Natural killer cell (primary cell): ENCODE data around the gene FAAH2. TPM values are rescaled to one million over a fixed set of nuclear protein-coding genes. Genes with fewer than 3 reads are reported as not detected.

Source experiments
- ATAC-seq, 3 donors: fragments of 150-1000 bp in 2 of 3; fragments of 200-7000 bp in 1 of 3; cut with Tn5 transposase; 1 replicate in 1 of 3; 2 replicates in 2 of 3; pipeline ENCODE4 v1.10.0; 2021; ENCODE audit warnings: mild to moderate bottlenecking in 2 of 3, moderate library complexity in 2 of 3
- DNase-seq, 2 donors: peaks; one replicate each; pipeline versions ENCODE4 v3.0.0 to v3.0.0-alpha.2; 2013 to 2021; ENCODE audit warnings: mixed read lengths in 1 of 2
- H3K27ac ChIP-seq: one replicate; pipeline ENCODE4 v1.5.1; 2013; ENCODE audit warnings: mild to moderate bottlenecking, low read length
- H3K27me3 ChIP-seq: one replicate; pipeline ENCODE4 v1.6.1; 2013; ENCODE audit warnings: low read length; ENCODE audit not compliant: control insufficient read depth, insufficient read depth
- H3K36me3 ChIP-seq: one replicate; pipeline ENCODE4 v1.6.1; 2013; ENCODE audit warnings: low read length; ENCODE audit not compliant: control insufficient read depth, insufficient read depth
- H3K4me1 ChIP-seq: one replicate; pipeline ENCODE4 v1.6.1; 2013; ENCODE audit warnings: low read length; ENCODE audit not compliant: control insufficient read depth, insufficient read depth
- H3K4me3 ChIP-seq: one replicate; pipeline ENCODE4 v1.5.1; 2013; ENCODE audit warnings: low read length
- H3K9me3 ChIP-seq: one replicate; pipeline ENCODE4 v1.6.1; 2013; ENCODE audit warnings: low read length; ENCODE audit not compliant: control insufficient read depth, insufficient read depth
- H3K27ac Mint-ChIP-seq, 2 donors: one replicate each; pipeline ENCODE4 v1.8.0; 2022; ENCODE audit warnings: mild to moderate bottlenecking in 2 of 2, mixed read lengths in 2 of 2, moderate library complexity in 1 of 2
- H3K27me3 Mint-ChIP-seq, 2 donors: one replicate each; pipeline ENCODE4 v1.8.0; 2022; ENCODE audit warnings: low read depth in 2 of 2, mixed read lengths in 2 of 2
- H3K36me3 Mint-ChIP-seq: one replicate; pipeline ENCODE4 v1.8.0; 2022; ENCODE audit warnings: mixed read lengths
- H3K4me1 Mint-ChIP-seq, 2 donors: one replicate each; pipeline ENCODE4 v1.8.0; 2022; ENCODE audit warnings: mixed read lengths in 2 of 2
- H3K4me3 Mint-ChIP-seq: one replicate; pipeline ENCODE4 v1.8.0; 2022; ENCODE audit warnings: mild to moderate bottlenecking, moderate library complexity, mixed read lengths
- H3K9me3 Mint-ChIP-seq, 2 donors: one replicate each; pipeline ENCODE4 v1.8.0; 2022; ENCODE audit warnings: mixed read lengths in 2 of 2
- CTCF ChIP-seq: fragments of 200-600 bp; IDR thresholded peaks from one replicate; pipeline ENCODE4 v1.8.0; 2022; ENCODE audit warnings: antibody characterized with exemption
- WGBS: methylation state at CpG from one replicate; pipeline ENCODE4 v1.1.7; 2013; ENCODE audit warnings: missing lambda C conversion rate; ENCODE audit not compliant: insufficient coverage; 5-methylcytosine and 5-hydroxymethylcytosine counted together
- intact Hi-C: fragments of 100-400 bp; cut with micrococcal nuclease; formaldehyde crosslinking; loops from one replicate; pipeline ENCODE4 v1.14.2; 2022
- total RNA-seq, 4 donors: library from RNA; stranded (reverse); fragments of 120-200 nt in 1 of 4; gene quantifications; one replicate each; pipeline versions ENCODE4 v1.2.3 to v1.2.4, GENCODE V29; 2013 to 2022

FAAH2 gene
- total RNA-seq, 3 donors from 2014 or later (not counting 1 experiment from before 2014, with no cell fraction given), result 0.12 to 1.6 (median 1.2) TPM

- Mint-ChIP-seq H3K27me3 (peaks cover 0 to under 1% of the 10 kb centered on the region in 2 donors), H3K9me3 (peaks cover 2 to 7% of the 10 kb centered on the region in 2 donors), H3K4me3 (no peak overlapping the region), H3K36me3 (no peaks in the 10 kb centered on the region), H3K27ac (no peak overlapping the region), H3K4me1 (no peaks in the 10 kb centered on the region)
- DNase-seq, result no peak
- WGBS, result 79% methylated on average over 3 of the region's 3 CpGs
- Histone ChIP-seq H3K27me3 (no peaks in the 10 kb centered on the region), H3K4me1 (no peaks in the 10 kb centered on the region), H3K36me3 (no peaks in the 10 kb centered on the region), H3K27ac (no peak overlapping the region), H3K9me3 (no peaks in the 10 kb centered on the region), H3K4me3 (no peak overlapping the region)
- no peak for TF ChIP-seq CTCF
- no peak for ATAC-seq
- intact Hi-C loops, result no loop called here
These were observed 15.5 kb upstream of the FAAH2 start for GRCh38 chrX:57270980-57271379.

- H3K9me3 ChIP-seq, result no peaks in the 10 kb centered on the region
- 89% methylated on average over 3 of the region's 4 CpGs for WGBS
- H3K4me3 ChIP-seq, result no peak overlapping the region
- peaks cover 2 to 16% of the 10 kb centered on the region in 2 donors for H3K27me3 Mint-ChIP-seq
- peak in 1 of 2 donors; percentile 50 for DNase-seq
- no peaks in the 10 kb centered on the region for H3K27me3 ChIP-seq
- intact Hi-C loops, result no loop called here
- H3K27ac ChIP-seq, result no peak overlapping the region
- H3K36me3 ChIP-seq, result no peaks in the 10 kb centered on the region
- no peak for ATAC-seq
- H3K4me1 ChIP-seq, result no peaks in the 10 kb centered on the region
- TF ChIP-seq CTCF, result no peak
- no peak overlapping the region for H3K27ac Mint-ChIP-seq
- H3K4me1 Mint-ChIP-seq, result peaks cover 0 to 7% of the 10 kb centered on the region in 2 donors
- H3K4me3 Mint-ChIP-seq, result no peak overlapping the region
- H3K9me3 Mint-ChIP-seq, result no peaks in the 10 kb centered on the region
- no peaks in the 10 kb centered on the region for H3K36me3 Mint-ChIP-seq
These were observed 3.9 kb upstream of the FAAH2 start for GRCh38 chrX:57282568-57282967.

- Mint-ChIP-seq H3K9me3 (no peaks in the 10 kb centered on the region), H3K4me1 (peaks cover 0 to 7% of the 10 kb centered on the region in 2 donors), H3K27ac (no peak overlapping the region), H3K36me3 (no peaks in the 10 kb centered on the region), H3K4me3 (no peak overlapping the region), H3K27me3 (peaks cover 2 to 17% of the 10 kb centered on the region in 2 donors)
- Histone ChIP-seq H3K27ac (no peak overlapping the region), H3K4me1 (no peaks in the 10 kb centered on the region), H3K36me3 (no peaks in the 10 kb centered on the region), H3K27me3 (no peaks in the 10 kb centered on the region), H3K4me3 (no peak overlapping the region), H3K9me3 (no peaks in the 10 kb centered on the region)
- intact Hi-C loops, result no loop called here
- 82% methylated on average over 3 of the region's 3 CpGs for WGBS
- ATAC-seq, result no peak
- DNase-seq, result peak in 1 of 2 donors; percentile 5
- TF ChIP-seq CTCF, result no peak
These were observed 1.5 kb upstream of the FAAH2 start for GRCh38 chrX:57285001-57285400.

- no peak overlapping the region for H3K4me3 ChIP-seq
- H3K9me3 Mint-ChIP-seq, result no peaks in the 10 kb centered on the region
- peak in 1 of 2 donors; percentile 7 for DNase-seq
- no peak overlapping the region for H3K27ac ChIP-seq
- no peaks in the 10 kb centered on the region for H3K36me3 Mint-ChIP-seq
- intact Hi-C loops, result no loop called here
- H3K27ac Mint-ChIP-seq, result no peak overlapping the region
- ATAC-seq, result no peak
- H3K4me1 ChIP-seq, result no peaks in the 10 kb centered on the region
- 83% methylated on average over 1 of the region's 1 CpG for WGBS
- peaks cover 0 to 7% of the 10 kb centered on the region in 2 donors for H3K4me1 Mint-ChIP-seq
- H3K36me3 ChIP-seq, result no peaks in the 10 kb centered on the region
- no peak overlapping the region for H3K4me3 Mint-ChIP-seq
- no peaks in the 10 kb centered on the region for H3K27me3 ChIP-seq
- no peaks in the 10 kb centered on the region for H3K9me3 ChIP-seq
- TF ChIP-seq CTCF, result no peak
- H3K27me3 Mint-ChIP-seq, result peaks cover 2 to 17% of the 10 kb centered on the region in 2 donors
These were observed 2.6 kb downstream of the FAAH2 start for GRCh38 chrX:57289089-57289488.
